Liver (tissue), 9 donors: ENCODE results near the gene LRRC51. TPM values are rescaled to one million over a fixed set of nuclear protein-coding genes. Genes with fewer than 3 reads are reported as not detected.
A peak's percentile ranks its signal among the peaks of the same experiment; 100 is the strongest.

Source experiments
- DNase-seq: peaks from one replicate; pipeline ENCODE4 v3.0.0-alpha.2; 2017; ENCODE audit warnings: low spot score
- H3K27ac ChIP-seq, 2 donors: one replicate each; pipeline ENCODE4 v1.7.0; 2013; ENCODE audit warnings: inconsistent platforms in 2 of 2, low read length in 2 of 2, control low read depth in 1 of 2, low read depth in 1 of 2, mild to moderate bottlenecking in 1 of 2
- H3K27me3 ChIP-seq, 4 donors: one replicate each; pipeline versions ENCODE4 v1.6.1 to v1.7.0; 2013; ENCODE audit warnings: low read length in 3 of 4, inconsistent platforms in 1 of 4, mild to moderate bottlenecking in 1 of 4, moderate library complexity in 1 of 4; ENCODE audit not compliant: control insufficient read depth in 4 of 4, insufficient read depth in 4 of 4
- H3K36me3 ChIP-seq, 4 donors: one replicate each; pipeline versions ENCODE4 v1.6.1 to v1.7.0; 2013; ENCODE audit warnings: low read length in 3 of 4, mild to moderate bottlenecking in 3 of 4, low read depth in 1 of 4, moderate library complexity in 1 of 4; ENCODE audit not compliant: control insufficient read depth in 4 of 4, insufficient read depth in 3 of 4
- H3K4me1 ChIP-seq, 4 donors: one replicate each; pipeline versions ENCODE4 v1.6.1 to v1.7.0; 2013; ENCODE audit warnings: low read length in 3 of 4, mild to moderate bottlenecking in 3 of 4, moderate library complexity in 1 of 4; ENCODE audit not compliant: control insufficient read depth in 4 of 4, insufficient read depth in 4 of 4
- H3K4me3 ChIP-seq, 3 donors: one replicate each; pipeline versions ENCODE4 v1.6.1 to v1.7.0; 2013; ENCODE audit warnings: low read length in 3 of 3, control low read depth in 1 of 3, low read depth in 1 of 3, mild to moderate bottlenecking in 1 of 3
- H3K9ac ChIP-seq, 2 donors: one replicate each; pipeline ENCODE4 v1.7.0; 2013; ENCODE audit warnings: low read length in 2 of 2, mild to moderate bottlenecking in 2 of 2, moderate library complexity in 2 of 2, control low read depth in 1 of 2, low read depth in 1 of 2
- H3K9me3 ChIP-seq, 4 donors: one replicate each; pipeline versions ENCODE4 v1.6.1 to v1.7.0; 2013; ENCODE audit warnings: low read length in 3 of 4; ENCODE audit not compliant: control insufficient read depth in 4 of 4
- ATF3 ChIP-seq: IDR thresholded peaks from 2 replicates; pipeline ENCODE4 v1.6.1; 2016; ENCODE audit warnings: antibody characterized with exemption
- CTCF ChIP-seq: fragments of 150-350 bp; IDR thresholded peaks from 2 replicates; pipeline ENCODE4 v1.5.1; 2017; ENCODE audit warnings: improper control_type of control experiment, low read depth, low read length; ENCODE audit not compliant: missing input control
- EGR1 ChIP-seq, 2 donors: IDR thresholded peaks; 2 replicates each; pipeline ENCODE4 v1.6.1; 2016 to 2018; ENCODE audit warnings: antibody characterized with exemption in 2 of 2, low read depth in 2 of 2
- FOXA1 ChIP-seq: IDR thresholded peaks from 2 replicates; pipeline ENCODE4 v1.6.1; 2016; ENCODE audit warnings: antibody characterized with exemption
- GABPA ChIP-seq, 2 donors: IDR thresholded peaks in 1 of 2; conservative IDR thresholded peaks in 1 of 2; 2 replicates each; pipeline ENCODE4 v1.6.1; 2016; ENCODE audit warnings: antibody characterized with exemption in 2 of 2, mild to moderate bottlenecking in 1 of 2, moderate library complexity in 1 of 2
- MAX ChIP-seq: IDR thresholded peaks from 2 replicates; pipeline ENCODE4 v1.6.1; 2016; ENCODE audit warnings: antibody characterized with exemption
- NR2F2 ChIP-seq: IDR thresholded peaks from 2 replicates; pipeline ENCODE4 v1.6.1; 2016; ENCODE audit warnings: antibody characterized with exemption
- RAD21 ChIP-seq, 2 donors: IDR thresholded peaks; 2 replicates each; pipeline ENCODE4 v1.6.1; 2016; ENCODE audit warnings: antibody characterized with exemption in 2 of 2, mild to moderate bottlenecking in 2 of 2
- REST ChIP-seq: IDR thresholded peaks from 2 replicates; pipeline ENCODE4 v1.6.1; 2016; ENCODE audit warnings: antibody characterized with exemption, mild to moderate bottlenecking
- RXRA ChIP-seq, 2 donors: IDR thresholded peaks; 2 replicates each; pipeline ENCODE4 v1.6.1; 2017 to 2018; ENCODE audit warnings: antibody characterized with exemption in 2 of 2, mild to moderate bottlenecking in 1 of 2
- SP1 ChIP-seq: IDR thresholded peaks from 2 replicates; pipeline ENCODE4 v1.6.1; 2018; ENCODE audit warnings: antibody characterized with exemption, mild to moderate bottlenecking
- YY1 ChIP-seq: IDR thresholded peaks from 2 replicates; pipeline ENCODE4 v1.6.1; 2016; ENCODE audit warnings: antibody characterized with exemption, mild to moderate bottlenecking
- ZBTB33 ChIP-seq: IDR thresholded peaks from 2 replicates; pipeline ENCODE4 v1.6.1; 2016; ENCODE audit warnings: antibody characterized with exemption
- WGBS: extraction: QIAGEN DNeasy Blood & Tissue Kit; methylation state at CpG from one replicate; pipeline ENCODE4 v1.1.7; 2013; 5-methylcytosine and 5-hydroxymethylcytosine counted together
- polyA plus RNA-seq, 2 donors: library from polyadenylated mRNA; stranded (reverse) in 1 of 2; unstranded in 1 of 2; fragments of 200-250 nt in 1 of 2; fragments of >200 nt in 1 of 2; fragmentation: Nextera tagmentation in 1 of 2; extraction: Ambion mirVana in 1 of 2; gene quantifications; one replicate each; pipeline versions ENCODE4 v1.2.1 to v1.2.3, GENCODE V29; 2013 to 2015
- total RNA-seq, 2 donors: library from RNA; depleted of rRNA; stranded (reverse); fragments of >200 nt; gene quantifications; one replicate each; pipeline ENCODE4 v1.2.3, GENCODE V29; 2014
- donor health status: healthy.
- donor health status: healthy.
- donor health status: healthy.
- donor health status: healthy.
- donor health status: healthy.

The LRRC51 gene
- total and polyA plus RNA-seq, 4 donors, result 1.9 to 3.7 (median 3.2) TPM

GRCh38 chr11:72041364-72042063, 39.1 kb upstream of the LRRC51 start:
- Histone ChIP-seq H3K27ac (peak overlapping the region; percentile 90 to 95), H3K9me3 (no peaks in the 10 kb centered on the region), H3K4me3 (peak overlapping the region; percentile 56 to 87 (median 62)), H3K9ac (peak overlapping the region; percentile 53 to 64), H3K4me1 (peaks cover 10 to 34% (median 24%) of the 10 kb centered on the region in 4 donors), H3K36me3 (peaks cover 0 to under 1% (median 0%) of the 10 kb centered on the region in 4 donors), H3K27me3 (no peaks in the 10 kb centered on the region)
- 2% methylated on average over 23 of the region's 23 CpGs for whole genome bisulfite sequencing
- no peak for TF ChIP-seq GABPA (IDR thresholded peaks at IDR 0.05 in 1 of 2, conservative IDR thresholded peaks at IDR 0.05 in 1 of 2)
- peak; percentile 11 for TF ChIP-seq NR2F2
- TF ChIP-seq RAD21 (IDR thresholded peaks at IDR 0.05), result no peak
- TF ChIP-seq EGR1 (IDR thresholded peaks at IDR 0.05; ENCODE audit: low read depth in 2 of 2), result no peak
- peak; percentile 92 for TF ChIP-seq YY1
- TF ChIP-seq FOXA1, result no peak
- TF ChIP-seq RXRA (IDR thresholded peaks at IDR 0.05), result no peak
- peak; percentile 30 for TF ChIP-seq SP1
- DNase-seq, result peak; percentile 53

GRCh38 chr11:72042064-72042745, 38.4 kb upstream of the LRRC51 start:
- 37% methylated on average over 5 of the region's 5 CpGs for WGBS
- Histone ChIP-seq H3K27ac (peak overlapping the region; percentile 90 to 95), H3K9ac (peak overlapping the region; percentile 53 to 64), H3K36me3 (peaks cover 0 to 2% (median 0%) of the 10 kb centered on the region in 4 donors), H3K4me3 (peak overlapping the region; percentile 51 to 87 (median 56)), H3K27me3 (no peaks in the 10 kb centered on the region), H3K4me1 (peaks cover 10 to 34% (median 24%) of the 10 kb centered on the region in 4 donors), H3K9me3 (no peaks in the 10 kb centered on the region)
- no peak for DNase-seq
- TF ChIP-seq YY1, result peak; percentile 41
- TF ChIP-seq ZBTB33, result no peak

GRCh38 chr11:72045849-72046248, 34.8 kb upstream of the LRRC51 start:
- Histone ChIP-seq H3K27ac (no peak overlapping the region), H3K4me3 (no peak overlapping the region), H3K9me3 (no peaks in the 10 kb centered on the region), H3K9ac (no peak overlapping the region), H3K36me3 (peaks cover 0 to 7% (median 3%) of the 10 kb centered on the region in 4 donors), H3K27me3 (no peaks in the 10 kb centered on the region), H3K4me1 (peaks cover 0 to 14% (median 7%) of the 10 kb centered on the region in 4 donors)
- 90% methylated on average over 5 of the region's 5 CpGs for WGBS
- TF ChIP-seq GABPA (IDR thresholded peaks at IDR 0.05 in 1 of 2, conservative IDR thresholded peaks at IDR 0.05 in 1 of 2) (no peak), REST (no peak), CTCF (no peak), SP1 (no peak), MAX (no peak), NR2F2 (no peak), RXRA (IDR thresholded peaks at IDR 0.05) (no peak), ATF3 (no peak), FOXA1 (no peak)
- no peak for DNase-seq
